Measurements from ENCODE around the gene CPVL.

- no peak for TF ChIP-seq EZH2 (IDR thresholded peaks at IDR 0.05; ENCODE audit: borderline replicate concordance, low read length)
- no peak for TF ChIP-seq CTCF (conservative IDR thresholded peaks at IDR 0.05 in 1 of 2, IDR thresholded peaks at IDR 0.05 in 1 of 2; ENCODE audit: extremely low read depth in 1 of 2, insufficient read depth in 1 of 2, low read depth in 1 of 2, low read length in 2 of 2)
Observed at GRCh38 chr7:29080803-29081202, 65.5 kb downstream of the CPVL start.
